HG03469 (cell line): ENCODE results near the gene STAT4.

Source experiments
- ATAC-seq: cut with Tn5 transposase; IDR thresholded peaks from one replicate; pipeline ENCODE4 v1.9.1; 2021; ENCODE audit warnings: mild to moderate bottlenecking, moderate library complexity, moderate number of reproducible peaks; ENCODE audit not compliant: unreplicated experiment

The STAT4 gene

GRCh38 chr2:191176801-191177438, 26.1 kb upstream of the STAT4 start:
- no peak for ATAC-seq

- ATAC-seq: no peak
These were observed 25.5 kb upstream of the STAT4 start for GRCh38 chr2:191176305-191176704.

- no peak for ATAC-seq
These were observed 23.6 kb upstream of the STAT4 start for GRCh38 chr2:191174442-191174841.

GRCh38 chr2:191173206-191173605, 22.4 kb upstream of the STAT4 start:
- no peak for ATAC-seq

GRCh38 chr2:191171708-191172355, 21.0 kb upstream of the STAT4 start:
- ATAC-seq: no peak

- ATAC-seq: no peak
These were observed 20.5 kb upstream of the STAT4 start for GRCh38 chr2:191171286-191171685.

- no peak for ATAC-seq
These were observed 20.0 kb upstream of the STAT4 start for GRCh38 chr2:191170773-191171172.

- ATAC-seq: no peak
These were observed 19.5 kb upstream of the STAT4 start for GRCh38 chr2:191170301-191170636.

- ATAC-seq: no peak
These were observed 18.9 kb upstream of the STAT4 start for GRCh38 chr2:191169456-191170300.

- no peak for ATAC-seq
These were observed 17.0 kb upstream of the STAT4 start for GRCh38 chr2:191167766-191168165.

GRCh38 chr2:191166756-191167445, 16.1 kb upstream of the STAT4 start:
- no peak for ATAC-seq

- ATAC-seq: no peak
These were observed 15.4 kb upstream of the STAT4 start for GRCh38 chr2:191166111-191166755.

- peak; percentile 74 for ATAC-seq
These were observed 14.4 kb upstream of the STAT4 start for GRCh38 chr2:191165176-191165643.

GRCh38 chr2:191158747-191159146, 8.0 kb upstream of the STAT4 start:
- no peak for ATAC-seq

- no peak for ATAC-seq
These were observed 7.4 kb upstream of the STAT4 start for GRCh38 chr2:191158193-191158592.

- peak; percentile 41 for ATAC-seq
These were observed 4.8 kb upstream of the STAT4 start for GRCh38 chr2:191155608-191156071.

GRCh38 chr2:191153716-191154115, 2.9 kb upstream of the STAT4 start:
- no peak for ATAC-seq

- ATAC-seq: no peak
These were observed 1.9 kb upstream of the STAT4 start for GRCh38 chr2:191152482-191153240.

- ATAC-seq: no peak
These were observed 537 bp upstream of the STAT4 start for GRCh38 chr2:191151331-191151730.

GRCh38 chr2:191150230-191150599, 579 bp downstream of the STAT4 start:
- ATAC-seq: no peak
